Measurements from ENCODE around the gene MACF1. TPM values are rescaled to one million over a fixed set of nuclear protein-coding genes. Genes with fewer than 3 reads are reported as not detected.

The MACF1 gene
- total and polyA plus RNA-seq, 2 of the 13 experiments (the other 11 are each of a cell fraction or from before 2014, with no cell fraction given), result 36.7 to 65.4 TPM

DNA sequence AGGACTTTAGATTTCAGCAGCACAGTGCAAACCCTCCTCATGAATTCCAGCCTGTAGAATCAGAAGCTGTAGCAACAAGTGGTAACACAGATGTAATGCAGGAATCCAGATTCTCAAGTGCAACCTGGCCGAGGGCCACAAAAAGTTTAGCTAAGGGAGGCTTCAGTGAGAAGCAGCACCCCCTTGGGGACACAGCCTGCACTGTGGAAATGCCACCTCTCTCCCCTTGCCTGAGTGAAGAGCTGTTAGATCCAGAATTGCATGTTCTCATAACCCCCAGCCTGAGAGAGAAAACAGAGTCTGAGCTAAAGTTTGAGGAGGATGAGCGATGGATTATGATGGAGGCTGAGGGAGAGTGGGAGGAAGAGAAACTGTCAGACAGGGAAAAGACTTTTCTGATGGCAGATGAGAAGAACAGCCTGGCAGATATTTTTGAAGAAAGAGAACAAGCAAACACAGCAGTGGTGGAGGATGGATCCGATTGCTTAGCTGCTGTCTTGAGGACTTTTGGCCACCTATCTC, 206.5 kb downstream of the MACF1 start (continued):
- TF ChIP-seq, protein P1, sequence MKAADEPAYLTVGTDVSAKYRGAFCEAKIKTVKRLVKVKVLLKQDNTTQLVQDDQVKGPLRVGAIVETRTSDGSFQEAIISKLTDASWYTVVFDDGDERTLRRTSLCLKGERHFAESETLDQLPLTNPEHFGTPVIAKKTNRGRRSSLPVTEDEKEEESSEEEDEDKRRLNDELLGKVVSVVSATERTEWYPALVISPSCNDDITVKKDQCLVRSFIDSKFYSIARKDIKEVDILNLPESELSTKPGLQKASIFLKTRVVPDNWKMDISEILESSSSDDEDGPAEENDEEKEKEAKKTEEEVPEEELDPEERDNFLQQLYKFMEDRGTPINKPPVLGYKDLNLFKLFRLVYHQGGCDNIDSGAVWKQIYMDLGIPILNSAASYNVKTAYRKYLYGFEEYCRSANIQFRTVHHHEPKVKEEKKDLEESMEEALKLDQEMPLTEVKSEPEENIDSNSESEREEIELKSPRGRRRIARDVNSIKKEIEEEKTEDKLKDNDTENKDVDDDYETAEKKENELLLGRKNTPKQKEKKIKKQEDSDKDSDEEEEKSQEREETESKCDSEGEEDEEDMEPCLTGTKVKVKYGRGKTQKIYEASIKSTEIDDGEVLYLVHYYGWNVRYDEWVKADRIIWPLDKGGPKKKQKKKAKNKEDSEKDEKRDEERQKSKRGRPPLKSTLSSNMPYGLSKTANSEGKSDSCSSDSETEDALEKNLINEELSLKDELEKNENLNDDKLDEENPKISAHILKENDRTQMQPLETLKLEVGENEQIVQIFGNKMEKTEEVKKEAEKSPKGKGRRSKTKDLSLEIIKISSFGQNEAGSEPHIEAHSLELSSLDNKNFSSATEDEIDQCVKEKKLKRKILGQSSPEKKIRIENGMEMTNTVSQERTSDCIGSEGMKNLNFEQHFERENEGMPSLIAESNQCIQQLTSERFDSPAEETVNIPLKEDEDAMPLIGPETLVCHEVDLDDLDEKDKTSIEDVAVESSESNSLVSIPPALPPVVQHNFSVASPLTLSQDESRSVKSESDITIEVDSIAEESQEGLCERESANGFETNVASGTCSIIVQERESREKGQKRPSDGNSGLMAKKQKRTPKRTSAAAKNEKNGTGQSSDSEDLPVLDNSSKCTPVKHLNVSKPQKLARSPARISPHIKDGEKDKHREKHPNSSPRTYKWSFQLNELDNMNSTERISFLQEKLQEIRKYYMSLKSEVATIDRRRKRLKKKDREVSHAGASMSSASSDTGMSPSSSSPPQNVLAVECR (CRISPR knock-in tag; IDR thresholded peaks at IDR 0.05; ENCODE audit: borderline replicate concordance), result no peak; the same call in 1 of the 2 replicates
- TF ChIP-seq ZNF746 (CRISPR knock-in tag; IDR thresholded peaks at IDR 0.05) (0 out of 2 replicates have a peak, but pooled peaks have one; percentile 37), PTBP1 (IDR thresholded peaks at IDR 0.05; ENCODE audit: low read depth, low read length, poor library complexity, severe bottlenecking) (no peak), ZBTB49 (CRISPR knock-in tag; IDR thresholded peaks at IDR 0.05; ENCODE audit: borderline replicate concordance) (no peak), KLF6 (CRISPR knock-in tag; IDR thresholded peaks at IDR 0.05) (no peak), ZNF205 (CRISPR knock-in tag; IDR thresholded peaks at IDR 0.05) (no peak), PRMT3 (CRISPR knock-in tag; IDR thresholded peaks at IDR 0.05; ENCODE audit: borderline replicate concordance, low read depth) (0 out of 2 replicates have a peak, but pooled peaks have one; percentile 35), FOXC1 (CRISPR knock-in tag; IDR thresholded peaks at IDR 0.05; ENCODE audit: borderline replicate concordance) (no peak), KLF12 (CRISPR knock-in tag; IDR thresholded peaks at IDR 0.05; ENCODE audit: borderline replicate concordance) (no peak), ZNF83 (CRISPR knock-in tag; IDR thresholded peaks at IDR 0.05; ENCODE audit: borderline replicate concordance) (no peak), NFE2L1 (CRISPR knock-in tag; IDR thresholded peaks at IDR 0.05; ENCODE audit: borderline replicate concordance) (no peak), SPEN (CRISPR knock-in tag; IDR thresholded peaks at IDR 0.05; ENCODE audit: low read depth) (peak; percentile 45; the same call in 1 of the 2 replicates), RCOR2 (CRISPR knock-in tag; IDR thresholded peaks at IDR 0.05) (no peak), RAD21 (CRISPR knock-in tag; IDR thresholded peaks at IDR 0.05) (peak; percentile 81), NCOA2 (CRISPR knock-in tag; IDR thresholded peaks at IDR 0.05) (no peak), ELF3 (CRISPR knock-in tag; IDR thresholded peaks at IDR 0.05) (no peak)
- TF ChIP-seq, protein P2, sequence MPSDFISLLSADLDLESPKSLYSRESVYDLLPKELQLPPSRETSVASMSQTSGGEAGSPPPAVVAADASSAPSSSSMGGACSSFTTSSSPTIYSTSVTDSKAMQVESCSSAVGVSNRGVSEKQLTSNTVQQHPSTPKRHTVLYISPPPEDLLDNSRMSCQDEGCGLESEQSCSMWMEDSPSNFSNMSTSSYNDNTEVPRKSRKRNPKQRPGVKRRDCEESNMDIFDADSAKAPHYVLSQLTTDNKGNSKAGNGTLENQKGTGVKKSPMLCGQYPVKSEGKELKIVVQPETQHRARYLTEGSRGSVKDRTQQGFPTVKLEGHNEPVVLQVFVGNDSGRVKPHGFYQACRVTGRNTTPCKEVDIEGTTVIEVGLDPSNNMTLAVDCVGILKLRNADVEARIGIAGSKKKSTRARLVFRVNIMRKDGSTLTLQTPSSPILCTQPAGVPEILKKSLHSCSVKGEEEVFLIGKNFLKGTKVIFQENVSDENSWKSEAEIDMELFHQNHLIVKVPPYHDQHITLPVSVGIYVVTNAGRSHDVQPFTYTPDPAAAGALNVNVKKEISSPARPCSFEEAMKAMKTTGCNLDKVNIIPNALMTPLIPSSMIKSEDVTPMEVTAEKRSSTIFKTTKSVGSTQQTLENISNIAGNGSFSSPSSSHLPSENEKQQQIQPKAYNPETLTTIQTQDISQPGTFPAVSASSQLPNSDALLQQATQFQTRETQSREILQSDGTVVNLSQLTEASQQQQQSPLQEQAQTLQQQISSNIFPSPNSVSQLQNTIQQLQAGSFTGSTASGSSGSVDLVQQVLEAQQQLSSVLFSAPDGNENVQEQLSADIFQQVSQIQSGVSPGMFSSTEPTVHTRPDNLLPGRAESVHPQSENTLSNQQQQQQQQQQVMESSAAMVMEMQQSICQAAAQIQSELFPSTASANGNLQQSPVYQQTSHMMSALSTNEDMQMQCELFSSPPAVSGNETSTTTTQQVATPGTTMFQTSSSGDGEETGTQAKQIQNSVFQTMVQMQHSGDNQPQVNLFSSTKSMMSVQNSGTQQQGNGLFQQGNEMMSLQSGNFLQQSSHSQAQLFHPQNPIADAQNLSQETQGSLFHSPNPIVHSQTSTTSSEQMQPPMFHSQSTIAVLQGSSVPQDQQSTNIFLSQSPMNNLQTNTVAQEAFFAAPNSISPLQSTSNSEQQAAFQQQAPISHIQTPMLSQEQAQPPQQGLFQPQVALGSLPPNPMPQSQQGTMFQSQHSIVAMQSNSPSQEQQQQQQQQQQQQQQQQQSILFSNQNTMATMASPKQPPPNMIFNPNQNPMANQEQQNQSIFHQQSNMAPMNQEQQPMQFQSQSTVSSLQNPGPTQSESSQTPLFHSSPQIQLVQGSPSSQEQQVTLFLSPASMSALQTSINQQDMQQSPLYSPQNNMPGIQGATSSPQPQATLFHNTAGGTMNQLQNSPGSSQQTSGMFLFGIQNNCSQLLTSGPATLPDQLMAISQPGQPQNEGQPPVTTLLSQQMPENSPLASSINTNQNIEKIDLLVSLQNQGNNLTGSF (CRISPR knock-in tag; IDR thresholded peaks at IDR 0.05), result no peak
- TF ChIP-seq, protein P3, sequence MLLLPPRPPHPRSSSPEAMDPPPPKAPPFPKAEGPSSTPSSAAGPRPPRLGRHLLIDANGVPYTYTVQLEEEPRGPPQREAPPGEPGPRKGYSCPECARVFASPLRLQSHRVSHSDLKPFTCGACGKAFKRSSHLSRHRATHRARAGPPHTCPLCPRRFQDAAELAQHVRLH (CRISPR knock-in tag; IDR thresholded peaks at IDR 0.05; ENCODE audit: borderline replicate concordance, low read depth), result 0 out of 2 replicates have a peak, but pooled peaks have one; percentile 46

Measured in HepG2 (cell line).